T-helper 2 cell treated with Interferon-gamma antibody and Interleukin-4, amounts not matched to agents 100 ng/mL and 5 ng/mL, for 36 hours (primary cell): ENCODE measurements around the gene ADARB2. TPM values are rescaled to one million over a fixed set of nuclear protein-coding genes. Genes with fewer than 3 reads are reported as not detected.
"Not testable (repeated sequence)": the region's sequence is repeated elsewhere in the genome, so short reads cannot be mapped to it uniquely, and the experiment has no call there.

Experiments used
- intact Hi-C: fragments of 100-400 bp; cut with micrococcal nuclease; formaldehyde crosslinking; loops from one replicate; pipeline ENCODE4 v1.15.1; 2023
- total RNA-seq: library from RNA; stranded (reverse); gene quantifications from 2 replicates; pipeline ENCODE4 v1.2.3, GENCODE V29; 2022

Gene ADARB2
- total RNA-seq, 1 donor from 2014 or later, result not detected

- intact Hi-C loops, result no loop called here
Measured at GRCh38 chr10:1551636-1552338, 185.5 kb downstream of the ADARB2 start.

- intact Hi-C loops, result no loop called here
Measured at GRCh38 chr10:1550616-1551015, 186.7 kb downstream of the ADARB2 start.

GRCh38 chr10:1550291-1550595 lies 187.1 kb downstream of the ADARB2 start:
- intact Hi-C loops, result no loop called here

GRCh38 chr10:1549591-1550290 lies 187.6 kb downstream of the ADARB2 start:
- intact Hi-C loops, result no loop called here

- intact Hi-C loops, result no loop called here
Measured at GRCh38 chr10:1548596-1548995, 188.7 kb downstream of the ADARB2 start.

- intact Hi-C loops, result no loop called here
Measured at GRCh38 chr10:1548146-1548545, 189.2 kb downstream of the ADARB2 start.

GRCh38 chr10:1546431-1547110 lies 190.8 kb downstream of the ADARB2 start:
- intact Hi-C loops, result no loop called here

GRCh38 chr10:1545524-1545923 lies 191.8 kb downstream of the ADARB2 start:
- intact Hi-C loops, result no loop called here

- intact Hi-C loops, result no loop called here
Measured at GRCh38 chr10:1544929-1545328, 192.4 kb downstream of the ADARB2 start.

GRCh38 chr10:1544209-1544673 lies 193.1 kb downstream of the ADARB2 start:
- intact Hi-C loops, result no loop called here

GRCh38 chr10:1543596-1543995 lies 193.7 kb downstream of the ADARB2 start:
- intact Hi-C loops, result no loop called here

GRCh38 chr10:1542941-1543340 lies 194.4 kb downstream of the ADARB2 start:
- intact Hi-C loops, result no loop called here

GRCh38 chr10:1540144-1540543 lies 197.2 kb downstream of the ADARB2 start:
- intact Hi-C loops, result no loop called here

GRCh38 chr10:1539216-1539615 lies 198.1 kb downstream of the ADARB2 start:
- intact Hi-C loops, result no loop called here

GRCh38 chr10:1538531-1539061 lies 198.7 kb downstream of the ADARB2 start:
- intact Hi-C loops, result no loop called here

- intact Hi-C loops, result no loop called here
Measured at GRCh38 chr10:1538121-1538520, 199.2 kb downstream of the ADARB2 start.

GRCh38 chr10:1537449-1537848 lies 199.9 kb downstream of the ADARB2 start:
- intact Hi-C loops, result not testable (repeated sequence)

GRCh38 chr10:1536341-1536740 lies 201.0 kb downstream of the ADARB2 start:
- intact Hi-C loops, result no loop called here

GRCh38 chr10:1535301-1535965 lies 201.9 kb downstream of the ADARB2 start:
- intact Hi-C loops, result no loop called here

GRCh38 chr10:1534820-1535219 lies 202.5 kb downstream of the ADARB2 start:
- intact Hi-C loops, result no loop called here

GRCh38 chr10:1532636-1533035 lies 204.7 kb downstream of the ADARB2 start:
- intact Hi-C loops, result no loop called here
